SKM-1 treated with dmso at 0.1 percent for 144 hours (cell line): ENCODE data around the gene EML1.

Experiments used
- DNase-seq: peaks from one replicate; lab custom pipeline; 2025; ENCODE audit not compliant: unreplicated experiment; lab: John Stamatoyannopoulos, UW

Gene EML1

DNA sequence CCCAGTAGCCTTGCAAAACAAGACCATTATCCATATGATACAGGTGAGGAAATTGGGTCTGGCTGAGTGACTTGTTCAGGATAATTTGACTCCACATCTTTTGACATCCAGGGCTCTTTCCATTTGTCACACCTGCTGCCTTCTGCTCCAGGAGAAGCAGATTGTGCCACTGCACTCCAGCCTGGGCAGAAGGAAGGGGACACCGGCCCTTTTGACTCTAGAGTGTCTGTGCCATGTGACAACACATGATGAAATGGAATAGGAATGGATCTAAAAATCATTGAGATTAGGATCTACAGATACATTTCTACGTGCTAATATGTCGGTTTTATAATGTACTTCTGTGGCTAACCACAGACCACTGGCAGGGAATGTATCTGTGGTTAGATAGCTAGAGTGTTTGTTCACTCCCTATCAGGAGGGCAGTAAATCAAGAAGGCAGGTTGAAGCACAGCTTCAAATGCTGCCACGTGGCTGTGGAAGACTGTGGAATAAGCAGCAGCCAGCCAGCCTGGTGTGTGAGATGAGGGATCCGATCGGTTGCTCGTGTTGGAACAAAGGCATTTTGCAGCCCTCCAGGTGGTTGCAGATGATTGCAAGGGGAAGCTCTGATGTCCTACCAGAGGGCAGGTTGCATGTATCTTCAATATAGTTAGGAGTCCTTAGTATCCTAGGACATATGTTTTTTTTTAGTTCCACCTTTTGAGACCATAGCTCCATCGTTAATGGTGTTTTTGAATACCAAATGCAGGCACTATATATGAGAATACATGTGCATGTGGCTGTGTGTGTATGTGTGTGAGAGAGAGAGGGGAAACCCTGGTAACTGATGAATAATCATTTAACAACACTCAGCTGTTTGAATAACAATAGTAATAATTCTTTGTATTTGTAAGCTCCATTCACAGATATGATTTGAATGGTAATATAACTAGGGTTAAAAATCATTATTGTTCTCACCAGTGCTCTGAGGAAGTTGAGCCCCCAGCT lies 28.6 kb downstream of the EML1 start:
- no peak for DNase-seq

DNA sequence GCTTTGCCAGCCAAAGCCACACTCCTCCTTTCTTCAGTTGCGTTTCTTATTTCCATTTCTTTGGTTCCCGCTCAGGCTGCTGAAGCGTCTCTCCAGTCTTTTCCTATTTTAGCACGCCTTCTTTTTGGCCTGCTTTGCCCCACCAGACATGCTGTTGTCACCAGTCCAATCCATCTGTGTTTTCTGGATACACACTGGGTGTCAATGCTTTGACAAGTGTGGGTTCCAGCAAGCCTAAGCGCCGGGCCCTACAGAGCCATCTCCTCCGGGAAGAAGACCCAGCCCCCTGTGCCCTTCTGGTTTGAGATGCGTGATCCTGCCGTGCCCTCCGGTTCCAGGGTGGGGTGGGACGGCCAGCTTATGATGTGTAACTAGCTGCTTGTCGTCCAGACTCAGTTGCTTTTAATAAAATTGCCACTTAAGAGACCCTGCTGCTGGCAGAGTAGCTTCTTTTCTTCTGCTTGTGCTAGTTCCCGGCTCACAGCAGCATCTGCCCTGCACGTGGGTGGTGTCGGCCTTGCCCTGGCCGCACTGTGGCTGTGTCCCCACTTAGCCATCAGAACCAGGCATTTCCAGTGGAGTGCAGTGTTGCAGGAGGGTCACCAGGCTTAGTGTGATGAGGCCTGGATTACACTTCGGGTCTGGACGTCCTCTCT lies 29.7 kb downstream of the EML1 start:
- DNase-seq: no peak

- no peak for DNase-seq
These were observed 31.6 kb downstream of the EML1 start for GRCh38 chr14:99824776-99825175.

GRCh38 chr14:99829450-99829849 lies 36.2 kb downstream of the EML1 start:
- DNase-seq: no peak

- DNase-seq: no peak
These were observed 38.1 kb downstream of the EML1 start for GRCh38 chr14:99831303-99831702.

- no peak for DNase-seq
These were observed 38.9 kb downstream of the EML1 start for GRCh38 chr14:99831903-99832685.

GRCh38 chr14:99837822-99838221 lies 44.6 kb downstream of the EML1 start:
- DNase-seq: no peak

DNA sequence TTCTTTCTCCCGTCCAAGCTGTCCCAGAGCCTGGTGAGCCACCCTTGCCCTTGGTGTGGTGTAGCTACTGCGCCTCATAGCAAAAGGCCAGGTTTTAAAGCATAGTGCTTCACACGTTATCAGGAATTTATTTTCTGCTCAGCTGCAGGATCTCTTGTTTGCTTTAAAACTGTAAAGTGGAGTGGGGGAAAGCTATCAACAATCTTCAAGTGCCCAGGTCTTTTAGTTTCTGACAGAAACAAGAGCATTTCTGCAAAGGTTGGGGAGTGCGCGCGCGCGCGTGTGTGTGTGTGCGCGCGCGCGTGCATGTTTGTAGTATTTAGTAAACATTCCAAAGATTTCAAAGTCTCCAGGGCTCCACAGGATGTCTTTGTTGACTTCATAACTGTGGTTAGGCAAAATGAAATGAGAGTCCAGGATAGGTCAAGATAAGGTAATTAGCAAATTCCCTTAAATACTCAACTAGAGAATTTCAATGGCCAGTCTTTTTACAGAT lies 45.5 kb downstream of the EML1 start:
- no peak for DNase-seq

DNA sequence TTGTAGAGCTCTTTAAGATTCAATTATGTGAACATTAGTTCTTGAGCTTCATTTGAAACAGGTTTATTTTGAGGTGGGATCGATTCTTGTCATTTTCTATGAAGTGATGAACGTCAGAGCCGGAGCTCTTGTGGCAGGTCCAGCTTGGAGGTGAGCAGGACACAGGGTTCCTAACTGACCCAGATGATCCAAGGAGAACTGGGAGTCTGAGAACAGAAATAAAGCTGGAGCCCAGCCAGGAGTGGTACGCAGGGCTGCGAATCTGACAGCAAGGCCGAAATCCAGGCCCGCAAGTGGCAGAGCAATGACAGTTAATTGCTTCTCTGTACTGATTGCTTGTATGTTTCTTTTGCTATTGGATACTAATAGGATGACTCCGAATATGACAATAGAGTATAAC lies 46.5 kb downstream of the EML1 start:
- no peak for DNase-seq

- DNase-seq: no peak
These were observed 47.1 kb downstream of the EML1 start for GRCh38 chr14:99840265-99840664.

DNA sequence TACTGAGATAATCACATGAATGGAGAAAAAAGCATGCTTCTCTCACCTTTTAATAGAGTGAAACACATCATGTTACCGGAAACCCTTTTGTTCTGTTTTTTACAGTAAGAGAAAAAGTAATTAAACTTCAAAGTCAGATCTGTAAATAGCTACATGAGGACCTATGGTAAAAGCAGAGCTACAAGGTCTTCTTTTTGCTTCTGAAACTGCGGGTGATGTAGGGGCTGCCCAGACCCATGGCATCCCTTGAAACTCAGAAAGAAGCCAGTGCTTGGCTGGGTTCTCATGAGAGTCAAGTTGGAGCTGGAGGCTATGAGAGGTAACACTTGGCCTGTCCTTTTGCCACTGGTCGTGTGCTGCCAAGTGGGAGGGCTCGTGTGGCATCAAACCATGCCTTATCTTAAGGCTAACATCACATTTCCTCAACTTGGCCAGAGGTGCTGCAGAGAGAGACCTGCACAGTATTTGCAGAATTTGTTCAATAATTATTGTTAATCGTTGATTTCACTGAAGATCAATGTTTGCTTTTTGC lies 47.6 kb downstream of the EML1 start:
- DNase-seq: no peak

- DNase-seq: no peak
These were observed 48.3 kb downstream of the EML1 start for GRCh38 chr14:99841436-99842071.

DNA sequence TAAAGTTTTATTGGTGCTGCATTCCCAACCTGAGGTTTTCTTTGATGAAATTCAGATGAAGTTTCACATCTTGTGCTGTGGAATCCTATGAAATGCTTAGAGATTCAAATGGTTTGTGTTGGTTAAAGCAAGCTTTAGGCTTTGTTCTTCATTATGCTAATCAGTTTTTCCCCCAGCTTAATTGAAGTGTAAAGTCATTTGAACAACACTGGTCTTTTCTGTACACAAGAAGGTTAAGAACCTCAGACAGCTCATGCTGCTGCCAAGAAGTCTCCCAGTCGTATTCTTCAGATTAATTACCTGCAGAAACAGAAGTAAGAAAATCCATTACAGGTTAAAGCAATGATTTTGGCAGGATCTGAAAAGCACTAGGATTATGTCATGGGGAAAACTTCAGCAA lies 48.9 kb downstream of the EML1 start:
- DNase-seq: no peak

GRCh38 chr14:99846808-99847207 lies 53.6 kb downstream of the EML1 start:
- DNase-seq: no peak

DNA sequence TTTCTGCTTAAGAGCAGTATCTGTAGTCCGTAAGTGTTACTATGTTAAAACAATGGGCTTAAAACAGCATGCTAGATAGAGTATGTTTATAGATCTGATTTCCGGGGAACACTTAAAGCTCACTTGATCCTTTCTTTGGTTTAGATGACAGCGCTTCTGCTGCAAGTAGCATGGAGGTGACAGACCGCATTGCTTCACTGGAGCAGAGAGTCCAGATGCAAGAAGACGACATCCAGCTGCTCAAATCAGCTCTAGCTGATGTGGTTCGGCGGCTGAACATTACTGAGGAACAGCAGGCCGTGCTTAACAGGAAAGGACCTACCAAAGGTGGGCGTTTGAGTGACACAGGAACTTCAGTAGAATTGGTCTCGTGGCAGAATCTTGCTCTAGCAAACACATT lies 57.5 kb downstream of the EML1 start:
- no peak for DNase-seq

GRCh38 chr14:99852578-99852977 lies 59.4 kb downstream of the EML1 start:
- DNase-seq: no peak

GRCh38 chr14:99853206-99853605 lies 60.0 kb downstream of the EML1 start:
- no peak for DNase-seq

- peak; percentile 0 for DNase-seq
These were observed 61.6 kb downstream of the EML1 start for GRCh38 chr14:99854831-99855230.

GRCh38 chr14:99855271-99855670 lies 62.1 kb downstream of the EML1 start:
- DNase-seq: no peak

DNA sequence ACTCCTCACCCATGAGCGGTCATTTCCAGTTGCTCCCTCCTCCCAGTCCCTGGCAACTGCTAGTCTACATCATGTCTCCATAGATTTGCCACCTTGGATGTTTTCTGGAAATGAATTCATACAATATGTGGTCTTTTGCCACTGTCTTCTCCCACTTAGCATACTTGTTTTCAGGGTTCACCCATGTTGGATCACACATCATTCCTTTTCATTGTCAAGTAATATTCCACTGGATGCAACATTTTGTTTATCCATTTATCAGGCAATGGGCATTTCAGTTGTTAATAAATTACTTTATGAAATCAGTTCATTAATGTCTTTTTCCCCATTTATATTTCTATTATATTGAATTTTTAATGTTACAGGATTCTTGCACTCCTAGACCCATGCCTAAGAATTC lies 64.3 kb downstream of the EML1 start:
- no peak for DNase-seq

GRCh38 chr14:99860219-99860618 lies 67.0 kb downstream of the EML1 start:
- no peak for DNase-seq
